ENCODE measurements around the gene PGAP1. TPM values are rescaled to one million over a fixed set of nuclear protein-coding genes. Genes with fewer than 3 reads are reported as not detected.

Gene PGAP1
- total RNA-seq, 1 experiment from 2014 or later, result 21.0 TPM

DNA sequence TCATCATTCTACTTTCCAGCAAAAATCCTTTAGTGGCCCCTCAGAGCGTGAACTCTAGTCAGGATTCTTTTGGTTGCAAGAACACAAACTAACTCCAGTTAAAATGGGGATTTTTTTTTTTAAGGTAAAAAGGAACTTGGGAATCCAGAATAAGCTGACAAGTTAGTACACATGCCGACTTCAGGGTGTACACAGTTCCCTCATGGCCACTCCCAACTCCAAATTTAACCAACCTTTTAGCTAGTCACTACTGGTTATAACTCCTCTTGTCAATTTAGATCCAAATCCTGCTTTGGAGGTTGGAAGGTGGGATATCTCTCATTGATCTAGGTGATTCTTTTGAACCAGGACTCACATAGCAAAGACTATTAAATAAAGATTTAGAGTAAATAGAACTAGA lies 5.0 kb upstream of the PGAP1 start:
- H3K14ac ChIP-seq (ENCODE audit: insufficient read depth, low read length), result no peak overlapping the region
- no peaks in the 10 kb centered on the region for H4K20me1 ChIP-seq (ENCODE audit: control insufficient read depth, insufficient read depth, insufficient read length)
- H3K79me2 ChIP-seq (ENCODE audit: insufficient read depth, low read length), result no peaks in the 10 kb centered on the region
- H3K4ac ChIP-seq (ENCODE audit: low read depth, low read length), result no peak overlapping the region
- no peak overlapping the region for H3K4me2 ChIP-seq (ENCODE audit: insufficient read depth, insufficient read length, low read length)
- no peak overlapping the region for H3K27ac Mint-ChIP-seq
- H2BK12ac ChIP-seq (ENCODE audit: insufficient read length, low read depth, low read length), result no peak overlapping the region
- TF ChIP-seq, protein P1, sequence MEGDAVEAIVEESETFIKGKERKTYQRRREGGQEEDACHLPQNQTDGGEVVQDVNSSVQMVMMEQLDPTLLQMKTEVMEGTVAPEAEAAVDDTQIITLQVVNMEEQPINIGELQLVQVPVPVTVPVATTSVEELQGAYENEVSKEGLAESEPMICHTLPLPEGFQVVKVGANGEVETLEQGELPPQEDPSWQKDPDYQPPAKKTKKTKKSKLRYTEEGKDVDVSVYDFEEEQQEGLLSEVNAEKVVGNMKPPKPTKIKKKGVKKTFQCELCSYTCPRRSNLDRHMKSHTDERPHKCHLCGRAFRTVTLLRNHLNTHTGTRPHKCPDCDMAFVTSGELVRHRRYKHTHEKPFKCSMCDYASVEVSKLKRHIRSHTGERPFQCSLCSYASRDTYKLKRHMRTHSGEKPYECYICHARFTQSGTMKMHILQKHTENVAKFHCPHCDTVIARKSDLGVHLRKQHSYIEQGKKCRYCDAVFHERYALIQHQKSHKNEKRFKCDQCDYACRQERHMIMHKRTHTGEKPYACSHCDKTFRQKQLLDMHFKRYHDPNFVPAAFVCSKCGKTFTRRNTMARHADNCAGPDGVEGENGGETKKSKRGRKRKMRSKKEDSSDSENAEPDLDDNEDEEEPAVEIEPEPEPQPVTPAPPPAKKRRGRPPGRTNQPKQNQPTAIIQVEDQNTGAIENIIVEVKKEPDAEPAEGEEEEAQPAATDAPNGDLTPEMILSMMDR (conservative IDR thresholded peaks at IDR 0.05), result no peak
- H3K36me3 Mint-ChIP-seq (ENCODE audit: insufficient read depth in 1 of 3, low read depth in 3 of 3), result no peaks in the 10 kb centered on the region
- peaks cover 15% of the 10 kb centered on the region for H3K27me3 Mint-ChIP-seq (ENCODE audit: low read depth)
- peaks cover 6% of the 10 kb centered on the region for H3K23me2 ChIP-seq (ENCODE audit: insufficient read length, low read depth, low read length, poor library complexity, severe bottlenecking)
- DNase-seq, result no peak
- H3K23ac ChIP-seq (ENCODE audit: insufficient read length, low read depth, low read length), result no peak overlapping the region
- peaks cover 8 to 9% of the 10 kb centered on the region in 2 experiments for H3K4me1 Mint-ChIP-seq
- no peak overlapping the region for H4K5ac ChIP-seq (ENCODE audit: insufficient read length, low read depth, low read length)
- no peaks in the 10 kb centered on the region for H3K9me3 ChIP-seq (ENCODE audit: control insufficient read depth, low read depth, low read length)
- H4K91ac ChIP-seq (ENCODE audit: insufficient read length, low read depth, low read length), result no peak overlapping the region
- no peaks in the 10 kb centered on the region; a peak in 1 of 5 replicates for H3K9me3 Mint-ChIP-seq
- H3K9ac ChIP-seq (ENCODE audit: extremely low read depth, insufficient read length, low read length), result no peak overlapping the region
- H3K4me1 ChIP-seq (ENCODE audit: insufficient read depth, low read length), result no peaks in the 10 kb centered on the region
- no peak overlapping the region for H3K18ac ChIP-seq (ENCODE audit: insufficient read length, low read depth, low read length)
- H3K79me1 ChIP-seq (ENCODE audit: insufficient read depth, low read depth, low read length, poor library complexity, severe bottlenecking), result no peaks in the 10 kb centered on the region
- no peak overlapping the region for H4K8ac ChIP-seq (replicated peaks; ENCODE audit: insufficient read length, low read depth, low read length)
- H3K4me3 Mint-ChIP-seq, result no peak overlapping the region
- H2BK15ac ChIP-seq (ENCODE audit: low read depth, low read length), result no peak overlapping the region
- no peak overlapping the region for H3K56ac ChIP-seq (ENCODE audit: insufficient read length, low read depth, low read length)
- H3K27me3 ChIP-seq (ENCODE audit: insufficient read depth, low read length), result no peaks in the 10 kb centered on the region
- no peak overlapping the region for H2BK20ac ChIP-seq (ENCODE audit: low read depth, low read length, poor library complexity, severe bottlenecking)
- H2BK5ac ChIP-seq (ENCODE audit: insufficient read length, low read length), result no peak overlapping the region
- H2BK120ac ChIP-seq (ENCODE audit: low read depth, low read length, poor library complexity, severe bottlenecking), result no peak overlapping the region
- WGBS (ENCODE audit: extremely low coverage, insufficient read length, low lambda C conversion rate), result no CpG with 5 or more reads among the region's 2 CpGs
- H2AFZ ChIP-seq (ENCODE audit: low read length), result no peak overlapping the region
- no peak overlapping the region for H3K27ac ChIP-seq (ENCODE audit: insufficient read length, low read depth, low read length)
- H3T11ph ChIP-seq (ENCODE audit: low read length), result no peak overlapping the region
- H2AK5ac ChIP-seq (ENCODE audit: insufficient read length, low read length), result no peak overlapping the region
